HepG2 (cell line): ENCODE data around the gene CD320. TPM values are rescaled to one million over a fixed set of nuclear protein-coding genes. Genes with fewer than 3 reads are reported as not detected.
"Not testable (repeated sequence)": the region's sequence is repeated elsewhere in the genome, so short reads cannot be mapped to it uniquely, and the experiment has no call there.

Source experiments
- ATAC-seq: fragments of 200-7000 bp; cut with Tn5 transposase; 3 replicates; pipeline ENCODE4 v1.9.1; 2020; ENCODE audit warnings: mild to moderate bottlenecking, moderate library complexity
- BruUV-seq: library from RNA; stranded (reverse); fragments of 400-500 nt; replicated peaks from 2 replicates; lab custom pipeline; 2021; lab: Mats Ljungman, UMichigan
- CTCF ChIA-PET: fragments of 300-600 bp; formaldehyde crosslinking; extraction: SDS; loops from one replicate; lab custom pipeline; 2021; ENCODE audit warnings: low total read pairs, inconsistent platforms, low intra/inter-chr PET ratio; lab: Yijun Ruan, JAX
- POLR2A ChIA-PET: fragments of 350-600 bp; sonication (Branson Sonifier 250); formaldehyde crosslinking; loops from one replicate; lab custom pipeline; 2020; ENCODE audit warnings: antibody characterized with exemption, inconsistent platforms; lab: Yijun Ruan, JAX
- DNase-seq: peaks from one replicate; pipeline ENCODE4 v3.0.0-alpha.2; 2015; ENCODE audit warnings: low spot score
- FAIRE-seq: peaks from 3 replicates; lab custom pipeline; 2011; peaks lifted over from hg19 to GRCh38; lab: Jason Lieb, UNC
- H2AFZ ChIP-seq: one replicate; pipeline ENCODE4 v1.6.1; 2011; ENCODE audit warnings: low read length, inconsistent platforms
- H3K27ac ChIP-seq: fragments of 300-600 bp; 3 replicates; pipeline ENCODE4 v1.8.0; 2011; ENCODE audit warnings: mixed run types, mild to moderate bottlenecking, mixed read lengths, low read length, inconsistent platforms; ENCODE audit not compliant: insufficient read depth; ENCODE audit errors: extremely low read length
- H3K27me3 ChIP-seq, 2 experiments: fragments of 200-600 bp in 1 of 2; 2 replicates in 1 of 2; 3 replicates in 1 of 2; pipeline versions ENCODE4 v1.6.0 to v1.8.0; 2011; ENCODE audit warnings: low read length in 2 of 2, mild to moderate bottlenecking in 2 of 2, moderate library complexity in 2 of 2, inconsistent platforms in 1 of 2; ENCODE audit not compliant: insufficient read depth in 2 of 2, control insufficient read depth in 1 of 2
- H3K36me3 ChIP-seq, 2 experiments: fragments of 200-600 bp in 1 of 2; replicated peaks in 1 of 2; 2 replicates in 1 of 2; 3 replicates in 1 of 2; pipeline versions ENCODE4 v1.5.1 to v1.8.0; 2011; ENCODE audit warnings: low read length in 2 of 2, inconsistent platforms in 1 of 2; ENCODE audit not compliant: insufficient read depth in 2 of 2, control insufficient read depth in 1 of 2
- H3K4me1 ChIP-seq: 2 replicates; pipeline ENCODE4 v1.5.1; 2012; ENCODE audit warnings: low read length, inconsistent platforms; ENCODE audit not compliant: insufficient read depth
- H3K4me2 ChIP-seq: 2 replicates; pipeline ENCODE4 v1.6.0; 2011; ENCODE audit warnings: low read depth, low read length, inconsistent platforms
- H3K4me3 ChIP-seq, 3 experiments: fragments of 200-600 bp in 1 of 3; sonication (generic), shearing (Covaris generic) in 1 of 3; replicated peaks in 1 of 3; 2 replicates each; pipeline ENCODE4 v1.5.1; 2011 to 2016; ENCODE audit warnings: low read length in 3 of 3, inconsistent platforms in 2 of 3, low read depth in 2 of 3, mild to moderate bottlenecking in 2 of 3, control low read depth in 1 of 3, mixed read lengths in 1 of 3; ENCODE audit not compliant: insufficient read depth in 1 of 3
- H3K79me2 ChIP-seq: one replicate; pipeline ENCODE4 v1.6.1; 2011; ENCODE audit warnings: low read length, inconsistent platforms; ENCODE audit not compliant: insufficient read depth
- H3K9ac ChIP-seq: 2 replicates; pipeline ENCODE4 v1.6.0; 2011; ENCODE audit warnings: mild to moderate bottlenecking, low read depth, low read length, inconsistent platforms; ENCODE audit not compliant: insufficient read depth
- H3K9me3 ChIP-seq: 2 replicates; pipeline ENCODE4 v1.5.1; 2012; ENCODE audit warnings: mild to moderate bottlenecking, low read length
- H4K20me1 ChIP-seq: 2 replicates; pipeline ENCODE4 v1.6.0; 2011; ENCODE audit warnings: inconsistent platforms, mild to moderate bottlenecking, low read length, moderate library complexity; ENCODE audit not compliant: insufficient read depth
- ATF7 ChIP-seq, 2 experiments: fragments of 450-650 bp in 1 of 2; sonication (generic) in 1 of 2; formaldehyde crosslinking in 1 of 2; IDR thresholded peaks; 2 replicates each; pipeline versions ENCODE4 v1.4.0 to v1.6.1; 2016 to 2020; ENCODE audit warnings: antibody characterized with exemption in 1 of 2, mild to moderate bottlenecking in 1 of 2, missing genetic modification reagents in 1 of 2
- CREB1 ChIP-seq, 2 experiments: fragments of 450-650 bp in 1 of 2; IDR thresholded peaks; 2 replicates each; pipeline ENCODE4 v1.6.1; 2016 to 2017; ENCODE audit warnings: control low read depth in 1 of 2, mild to moderate bottlenecking in 1 of 2, missing compliant biosample characterization in 1 of 2, missing genetic modification characterization in 1 of 2
- HNF4G ChIP-seq, 2 experiments: sonication (generic) in 1 of 2; formaldehyde crosslinking in 1 of 2; IDR thresholded peaks; 2 replicates each; pipeline versions ENCODE4 v1.4.0 to v1.6.1; 2011 to 2020; ENCODE audit warnings: borderline replicate concordance in 2 of 2, low read depth in 2 of 2, mild to moderate bottlenecking in 2 of 2, low read length in 1 of 2, missing genetic modification reagents in 1 of 2, moderate library complexity in 1 of 2
- PTBP1 ChIP-seq: fragments of 200-400 bp; formaldehyde crosslinking; IDR thresholded peaks from 2 replicates; pipeline ENCODE4 v1.6.1; 2018; ENCODE audit warnings: low read length, low read depth; ENCODE audit not compliant: poor library complexity, severe bottlenecking
- ZMYM3 ChIP-seq: sonication (generic); formaldehyde crosslinking; IDR thresholded peaks from 2 replicates; pipeline ENCODE4 v1.5.1; 2020; ENCODE audit warnings: mild to moderate bottlenecking, missing genetic modification reagents
- ZNF501 ChIP-seq: sonication (generic); formaldehyde crosslinking; IDR thresholded peaks from 2 replicates; pipeline ENCODE4 v1.5.1; 2020; ENCODE audit warnings: mild to moderate bottlenecking, moderate library complexity, missing genetic modification reagents
- WGBS: methylation state at CpG from one replicate; pipeline ENCODE4 v1.1.6; 2017; ENCODE audit warnings: low lambda C conversion rate; 5-methylcytosine and 5-hydroxymethylcytosine counted together
- in situ Hi-C: cut with HindIII; loops from 2 replicates; pipeline ENCODE4 v1.10.0; 2017; ENCODE audit warnings: low pct_unique_long_range_greater_than_20kb; ENCODE audit not compliant: extremely low pct_ligation_motif_present
- intact Hi-C: fragments of 100-400 bp; cut with micrococcal nuclease; formaldehyde crosslinking; loops from one replicate; pipeline ENCODE4 v1.10.0; 2022; ENCODE audit not compliant: unreplicated experiment
- polyA plus RNA-seq, 8 experiments: library from polyadenylated mRNA; depleted of rRNA in 3 of 8; stranded (reverse) in 7 of 8; unstranded in 1 of 8; fragments of >200 nt; fragmentation: Illumina TruSeq in 4 of 8; extraction: Trizol in 4 of 8; gene quantifications; 2 replicates each; pipeline versions ENCODE4 v1.2.1 to v1.2.3, GENCODE V29; 2011 to 2016; ENCODE audit warnings: low read depth in 4 of 8, missing spikeins in 1 of 8, mixed read lengths in 1 of 8; ENCODE audit not compliant: insufficient read depth in 1 of 8
- total RNA-seq, 5 experiments: library from RNA; depleted of rRNA; stranded (reverse); fragments of >200 nt; fragmentation: Illumina TruSeq; extraction: Trizol; gene quantifications; 2 replicates each; pipeline ENCODE4 v1.2.3, GENCODE V29; 2016; ENCODE audit warnings: low read depth in 1 of 5

The CD320 gene
- total and polyA plus RNA-seq, 2 of the 13 experiments (the other 11 are each of a cell fraction or from before 2014, with no cell fraction given) = 83.1 to 99.9 TPM

GRCh38 chr19:8349629-8350372 is 41.6 kb upstream of the CD320 start:
- not testable (repeated sequence) for H3K4me3 ChIP-seq; TF ChIP-seq ATF7, CREB1 (CRISPR knock-in tag; IDR thresholded peaks at IDR 0.05)
- WGBS = 49% methylated on average over 8 of the region's 8 CpGs
- intact Hi-C loops = loop anchor here (10.0 kb wide), 1 partner anchor 95 kb away; the partner anchor contains the start of gene HNRNPM
- peak; percentile 68 for TF ChIP-seq ATF7 (IDR thresholded peaks at IDR 0.05)
- 0 out of 2 replicates have a peak, but pooled peaks have one; percentile 22 for TF ChIP-seq CREB1 (IDR thresholded peaks at IDR 0.05)
- TF ChIP-seq, all 625 proteins: peak for 2; not testable (repeated sequence) for 623
- H3K9me3 ChIP-seq, H4K20me1 ChIP-seq, H3K79me2 ChIP-seq, H3K9ac ChIP-seq, DNase-seq, H3K36me3 ChIP-seq, CTCF ChIA-PET, H3K27ac ChIP-seq, FAIRE-seq, BruUV-seq, H3K27me3 ChIP-seq, ATAC-seq, H2AFZ ChIP-seq, H3K4me2 ChIP-seq: not testable (repeated sequence)
- peaks cover 44% of the 10 kb centered on the region for H3K4me1 ChIP-seq
- POLR2A ChIA-PET = interaction anchor here (0.8 kb wide), 1 partner anchor 28 kb away, joined by 3 read pairs; the partner anchor contains the start of genes NDUFA7 and RPS28
- in situ Hi-C loops = loop anchor here (5.0 kb wide), 1 partner anchor 48 kb away; no protein-coding TSS in a partner anchor

DNA sequence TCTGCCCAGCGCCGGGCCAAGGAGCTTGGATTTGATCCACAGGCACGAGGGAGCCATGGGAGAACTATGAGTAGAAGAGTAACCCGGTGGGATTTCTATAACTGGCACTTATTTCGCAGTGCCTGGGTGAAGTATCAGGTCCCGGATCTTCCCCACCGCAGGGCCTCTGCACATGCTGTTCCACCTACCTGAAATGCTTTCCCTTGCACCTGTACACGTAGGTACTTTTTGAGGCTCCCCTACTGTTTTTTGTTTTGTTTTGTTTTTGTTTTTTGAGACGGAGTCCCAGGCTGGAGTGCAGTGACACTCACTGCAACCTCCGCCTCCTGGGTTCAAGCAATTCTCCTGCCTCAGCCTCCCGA is 35.3 kb upstream of the CD320 start:
- ATAC-seq (no peak), FAIRE-seq (no peak), DNase-seq (no peak)
- POLR2A ChIA-PET = no interaction called here
- H3K79me2 ChIP-seq = no peaks in the 10 kb centered on the region
- no peaks in the 10 kb centered on the region for H3K9me3 ChIP-seq
- 32% methylated on average over 6 of the region's 11 CpGs for WGBS
- intact Hi-C loops = no loop called here
- H3K4me1 ChIP-seq = peaks cover 55% of the 10 kb centered on the region
- H3K36me3 ChIP-seq = no peaks in the 10 kb centered on the region
- H3K4me2 ChIP-seq = peak overlapping the region; percentile 86
- peak; percentile 59 for TF ChIP-seq ZMYM3 (CRISPR knock-in tag)
- TF ChIP-seq PTBP1 = no peak
- 0 out of 2 replicates have a peak, but pooled peaks have one; percentile 2 for TF ChIP-seq HNF4G (IDR thresholded peaks at IDR 0.05; ENCODE audit: borderline replicate concordance, low read depth, low read length)
- TF ChIP-seq HNF4G (CRISPR knock-in tag; IDR thresholded peaks at IDR 0.05; ENCODE audit: borderline replicate concordance, low read depth) = no peak
- TF ChIP-seq ZNF501 (CRISPR knock-in tag) = 0 out of 2 replicates have a peak, but pooled peaks have one; percentile 2
- no peak overlapping the region for H3K9ac ChIP-seq
- H3K27ac ChIP-seq = no peak overlapping the region
- CTCF ChIA-PET = no interaction called here
- peak overlapping the region in 2 of 3 experiments; percentile 51 to 75; a peak in 2 of 6 replicates for H3K4me3 ChIP-seq
- H2AFZ ChIP-seq = no peak overlapping the region
- no TSS peak for BruUV-seq
- no peaks in the 10 kb centered on the region for H4K20me1 ChIP-seq
- in situ Hi-C loops = no loop called here
- peaks cover 0 to 11% of the 10 kb centered on the region in 2 experiments; a peak in 3 of 5 replicates for H3K27me3 ChIP-seq
